GM21367 (cell line): ENCODE results near the gene LSAMP.

ENCODE experiments used
- ATAC-seq: cut with Tn5 transposase; IDR thresholded peaks from one replicate; pipeline ENCODE4 v1.9.1; 2021; ENCODE audit not compliant: unreplicated experiment

The LSAMP gene

GRCh38 chr3:116059421-116060096 is 385.7 kb downstream of the LSAMP start:
- no peak for ATAC-seq

GRCh38 chr3:116058844-116059243 is 386.4 kb downstream of the LSAMP start:
- no peak for ATAC-seq

- no peak for ATAC-seq
Measured at GRCh38 chr3:116057400-116058006, 387.8 kb downstream of the LSAMP start.

- ATAC-seq: peak; percentile 89
Measured at GRCh38 chr3:116056280-116056679, 389.0 kb downstream of the LSAMP start.

GRCh38 chr3:116053017-116053416 is 392.3 kb downstream of the LSAMP start:
- no peak for ATAC-seq

- no peak for ATAC-seq
Measured at GRCh38 chr3:116052602-116053001, 392.7 kb downstream of the LSAMP start.

- ATAC-seq: no peak
Measured at GRCh38 chr3:116051586-116051985, 393.7 kb downstream of the LSAMP start.

GRCh38 chr3:116051040-116051439 is 394.2 kb downstream of the LSAMP start:
- ATAC-seq: peak; percentile 63

GRCh38 chr3:116050311-116050915 is 394.9 kb downstream of the LSAMP start:
- no peak for ATAC-seq

- no peak for ATAC-seq
Measured at GRCh38 chr3:116048991-116049390, 396.3 kb downstream of the LSAMP start.

- no peak for ATAC-seq
Measured at GRCh38 chr3:116046350-116046749, 398.9 kb downstream of the LSAMP start.

- ATAC-seq: no peak
Measured at GRCh38 chr3:116045314-116045713, 400.0 kb downstream of the LSAMP start.

GRCh38 chr3:116040152-116040551 is 405.1 kb downstream of the LSAMP start:
- ATAC-seq: no peak

- ATAC-seq: no peak
Measured at GRCh38 chr3:116039651-116039985, 405.7 kb downstream of the LSAMP start.

- ATAC-seq: no peak
Measured at GRCh38 chr3:116038968-116039650, 406.2 kb downstream of the LSAMP start.

GRCh38 chr3:116037954-116038911 is 407.1 kb downstream of the LSAMP start:
- peak; percentile 98 for ATAC-seq

- no peak for ATAC-seq
Measured at GRCh38 chr3:116035429-116035828, 409.9 kb downstream of the LSAMP start.

GRCh38 chr3:116034794-116035193 is 410.5 kb downstream of the LSAMP start:
- no peak for ATAC-seq

- ATAC-seq: no peak
Measured at GRCh38 chr3:116034086-116034485, 411.2 kb downstream of the LSAMP start.

GRCh38 chr3:116033516-116033915 is 411.8 kb downstream of the LSAMP start:
- ATAC-seq: no peak

- ATAC-seq: no peak
Measured at GRCh38 chr3:116032176-116032575, 413.1 kb downstream of the LSAMP start.
